Heart right ventricle (tissue), 16 donors: Measurements from ENCODE around the gene SASH1. TPM values are rescaled to one million over a fixed set of nuclear protein-coding genes. Genes with fewer than 3 reads are reported as not detected.

Source experiments
- ATAC-seq, 8 donors: fragments of 200-7000 bp; cut with Tn5 transposase; one replicate each; pipeline ENCODE4 v1.9.1; 2020; ENCODE audit warnings: mild to moderate bottlenecking in 8 of 8, moderate library complexity in 8 of 8, moderate number of reproducible peaks in 1 of 8
- DNase-seq, 2 donors: peaks; one replicate each; pipeline ENCODE4 v3.0.0-alpha.2; 2020
- H3K27ac ChIP-seq, 10 donors: fragments of 200-600 bp; sonication (generic) in 2 of 10; one replicate each; pipeline versions ENCODE4 v1.5.0 to v1.8.0; 2020 to 2022; ENCODE audit warnings: mild to moderate bottlenecking in 3 of 10
- H3K27me3 ChIP-seq, 7 donors: fragments of 200-600 bp; one replicate each; pipeline ENCODE4 v1.8.0; 2021 to 2022; ENCODE audit warnings: mild to moderate bottlenecking in 2 of 7
- H3K36me3 ChIP-seq, 9 donors: fragments of 200-600 bp; sonication (generic) in 1 of 9; one replicate each; pipeline versions ENCODE4 v1.5.0 to v1.8.0; 2020 to 2022; ENCODE audit warnings: mild to moderate bottlenecking in 2 of 9
- H3K4me1 ChIP-seq, 9 donors: fragments of 200-600 bp; sonication (generic) in 1 of 9; one replicate each; pipeline versions ENCODE4 v1.5.0 to v1.8.0; 2020 to 2022; ENCODE audit warnings: mild to moderate bottlenecking in 4 of 9
- H3K4me3 ChIP-seq, 10 donors: fragments of 200-600 bp; sonication (generic) in 2 of 10; one replicate each; pipeline versions ENCODE4 v1.5.0 to v1.8.0; 2020 to 2022; ENCODE audit warnings: mild to moderate bottlenecking in 7 of 10, moderate library complexity in 2 of 10
- H3K9me3 ChIP-seq, 11 donors: fragments of 200-600 bp in 10 of 11; sonication (generic) in 2 of 11; one replicate each; pipeline versions ENCODE4 v1.5.0 to v1.8.0; 2013 to 2022; ENCODE audit warnings: mild to moderate bottlenecking in 2 of 11, control low read depth in 1 of 11, moderate library complexity in 1 of 11
- CTCF ChIP-seq, 9 donors: fragments of 200-600 bp; sonication (generic) in 2 of 9; IDR thresholded peaks; one replicate each; pipeline versions ENCODE4 v1.5.0 to v1.8.0; 2021 to 2022; ENCODE audit warnings: antibody characterized with exemption in 9 of 9, mild to moderate bottlenecking in 5 of 9, moderate library complexity in 1 of 9
- WGBS, 2 donors: extraction: QIAGEN DNeasy Blood & Tissue Kit; methylation state at CpG; one replicate each; pipeline ENCODE4 v1.1.7; 2013; ENCODE audit warnings: inconsistent platforms in 1 of 2; 5-methylcytosine and 5-hydroxymethylcytosine counted together
- intact Hi-C, 10 donors: fragments of 100-400 bp; cut with DNase I; formaldehyde crosslinking; loops; one replicate each; pipeline versions ENCODE4 v1.11.1 to v1.14.2; 2022
- polyA plus RNA-seq, 2 donors: library from polyadenylated mRNA; stranded (reverse); fragments of 200-250 nt; gene quantifications; one replicate each; pipeline ENCODE4 v1.2.3, GENCODE V29; 2013
- total RNA-seq, 10 donors: library from RNA; stranded (reverse); fragmentation: NEBNext Ultra II Directional in 3 of 10; extraction: Animal tissue kit (Norgen Biotek cat#: 25700) in 3 of 10; gene quantifications; one replicate each; pipeline versions ENCODE4 v1.2.1 to v1.2.4, GENCODE V29; 2021 to 2023
- donor health status: Arrhythmogenic right ventricular cardiomyopathy.
- donor health status: ischemic (EF 13 %, LVEDD 7.1; RV severe dilation, severe dysfunction).
- donor health status: healthy with polysubstance abuse.
- donor health status: DM: no; HTN: yes; CAD: no.
- donor health status: DM: no; HTN: no; CAD: no.
- donor health status: ischemic (EF 25% LVEDD 6.9; RV normal size, moderate dysfunction).
- donor health status: ischemic (EF 25% LVEDD 5.7; RV mildly dilated, moderate dysfunction).
- donor health status: healthy.
- donor health status: DM: yes; HTN: yes; CAD: no.
- donor health status: Ischemic cardiomyopathy.
- donor health status: ischemic (EF 35%, LVEDD 5.7; RV mildly dilated, moderate dysfunction).
- donor health status: nonischemic (EF 11% LVEDD 7.7; RV severe dilation, severe dysfunction).
- donor health status: DM: yes; HTN: yes; CAD: no.
- donor health status: PGD.
- donor health status: ischemic (EF 29% LVEDD 5.4; RV normal size, mild dysfunction).
- donor health status: nonischemic (EF 23%, LVEDD 6.1; RV moderate dilation, normal function).

Gene SASH1
- total and polyA plus RNA-seq, 12 donors, result 6.9 to 47.1 (median 25.9) TPM

DNA sequence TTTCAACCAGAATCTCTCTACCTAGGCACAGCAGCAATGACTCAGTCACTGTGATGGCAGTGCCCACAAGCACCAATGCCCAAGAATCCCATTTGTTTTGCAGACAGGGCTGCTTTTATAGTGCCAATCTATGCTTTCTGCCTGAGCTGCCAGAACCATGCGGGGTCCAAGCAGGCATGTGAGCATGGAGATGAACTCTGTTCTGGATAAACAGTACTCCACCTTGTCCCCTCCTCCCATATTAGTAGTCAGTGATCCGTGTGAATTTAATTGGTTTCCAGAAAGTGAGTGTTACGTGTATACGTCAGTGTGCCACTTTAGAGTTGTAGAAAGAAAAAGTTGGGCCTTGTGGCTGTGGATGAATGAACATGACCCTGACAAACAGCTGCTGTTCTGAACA is 79.4 kb downstream of the SASH1 start:
- Histone ChIP-seq H3K4me3 (no peak overlapping the region), H3K36me3 (peaks cover 0 to under 1% (median 0%) of the 10 kb centered on the region in 9 donors), H3K9me3 (no peaks in the 10 kb centered on the region), H3K27ac (no peak overlapping the region), H3K27me3 (no peaks in the 10 kb centered on the region), H3K4me1 (peaks cover 4 to 68% (median 20%) of the 10 kb centered on the region in 9 donors)
- 89 to 94% methylated on average over 4 of the region's 4 CpGs for WGBS, 2 donors
- intact Hi-C loops, result no loop called here
- ATAC-seq (no peak), DNase-seq (no peak)
- TF ChIP-seq CTCF (IDR thresholded peaks at IDR 0.05), result no peak

- intact Hi-C loops, result no loop called here
- H3K27ac ChIP-seq, result peak overlapping the region in 2 of 10 donors; percentile 19 to 39
- H3K36me3 ChIP-seq, result peaks cover 0 to 3% (median 0%) of the 10 kb centered on the region in 9 donors
- no peaks in the 10 kb centered on the region for H3K27me3 ChIP-seq
- no peak for TF ChIP-seq CTCF (IDR thresholded peaks at IDR 0.05)
- no peak for ATAC-seq
- WGBS, 2 donors, result 84 to 85% methylated on average over 4 of the region's 4 CpGs
- H3K4me1 ChIP-seq, result peaks cover 4 to 71% (median 23%) of the 10 kb centered on the region in 9 donors
- H3K4me3 ChIP-seq, result no peak overlapping the region
- no peak for DNase-seq
- H3K9me3 ChIP-seq, result no peaks in the 10 kb centered on the region
Measured at GRCh38 chr6:148423133-148423532, 80.5 kb downstream of the SASH1 start.

DNA sequence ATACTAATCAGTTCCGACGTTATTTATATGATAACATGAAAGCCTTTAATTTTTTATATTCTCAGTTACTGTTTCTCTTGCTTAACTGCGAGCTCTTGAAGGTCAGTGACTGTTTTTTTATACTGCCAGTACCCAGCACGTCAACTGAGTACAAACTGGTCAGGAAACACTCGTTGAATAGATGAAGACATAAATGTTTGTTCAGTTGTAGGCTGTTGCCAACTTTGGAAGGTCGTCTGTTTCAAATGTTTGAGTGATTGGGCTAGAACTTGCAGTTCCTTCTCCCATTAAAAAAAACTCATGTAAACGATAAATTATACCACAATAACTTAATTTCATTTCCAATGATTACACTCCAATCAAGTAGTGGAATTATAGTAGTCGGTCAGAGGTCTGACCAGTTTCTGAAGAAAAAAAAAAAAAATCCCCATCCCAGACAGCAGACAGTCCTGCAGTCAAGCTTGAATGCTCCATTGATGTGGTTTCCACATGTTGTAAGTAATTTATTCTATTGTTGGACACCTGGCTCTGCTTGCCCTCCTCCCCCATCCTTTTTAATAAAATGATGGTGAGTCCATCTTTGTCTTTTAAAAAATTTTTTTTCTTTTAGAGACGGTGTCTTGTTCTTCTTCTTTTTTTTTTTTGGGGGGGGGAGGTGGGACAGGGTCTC is 81.1 kb downstream of the SASH1 start:
- intact Hi-C loops, result no loop called here
- peaks cover 4 to 65% (median 23%) of the 10 kb centered on the region in 9 donors for H3K4me1 ChIP-seq
- H3K9me3 ChIP-seq, result no peaks in the 10 kb centered on the region
- no peak overlapping the region for H3K4me3 ChIP-seq
- peak overlapping the region in 3 of 10 donors; percentile 19 to 39 (median 37) for H3K27ac ChIP-seq
- no peak for TF ChIP-seq CTCF (IDR thresholded peaks at IDR 0.05)
- H3K27me3 ChIP-seq, result no peaks in the 10 kb centered on the region
- peak; percentile 32 to 83 (median 56) for ATAC-seq
- WGBS, 2 donors, result 40 to 55% methylated on average over 9 of the region's 9 CpGs
- peaks cover 0 to 3% (median 0%) of the 10 kb centered on the region in 9 donors for H3K36me3 ChIP-seq
- no peak for DNase-seq

- no peak overlapping the region for H3K4me3 ChIP-seq
- TF ChIP-seq CTCF (IDR thresholded peaks at IDR 0.05), result no peak
- H3K27ac ChIP-seq, result no peak overlapping the region
- 84 to 97% methylated on average over 2 of the region's 2 CpGs for WGBS, 2 donors
- ATAC-seq (no peak), DNase-seq (no peak)
- peaks cover 0 to 3% (median 0%) of the 10 kb centered on the region in 9 donors for H3K36me3 ChIP-seq
- no peaks in the 10 kb centered on the region for H3K27me3 ChIP-seq
- H3K9me3 ChIP-seq, result no peaks in the 10 kb centered on the region
- peaks cover 4 to 51% (median 19%) of the 10 kb centered on the region in 9 donors for H3K4me1 ChIP-seq
- intact Hi-C loops, result no loop called here
Measured at GRCh38 chr6:148425443-148425842, 82.8 kb downstream of the SASH1 start.
